AG09309 (cell line): ENCODE results near the gene NOX3.

Experiments
- DNase-seq: peaks from one replicate; pipeline ENCODE4 v3.0.0-alpha.2; 2010; ENCODE audit warnings: low read depth
- H3K4me3 ChIP-seq: 2 replicates; pipeline ENCODE4 v1.5.1; 2011; ENCODE audit warnings: mild to moderate bottlenecking, low read depth, low read length, moderate library complexity; ENCODE audit not compliant: control insufficient read depth
- TF ChIP-seq, protein P1 (sequence below): IDR thresholded peaks from 2 replicates; pipeline ENCODE4 v1.5.1; 2011; ENCODE audit warnings: mild to moderate bottlenecking, low read depth, low read length, inconsistent platforms; ENCODE audit not compliant: insufficient read depth, control insufficient read depth; ENCODE audit errors: missing control alignments

The NOX3 gene

DNA sequence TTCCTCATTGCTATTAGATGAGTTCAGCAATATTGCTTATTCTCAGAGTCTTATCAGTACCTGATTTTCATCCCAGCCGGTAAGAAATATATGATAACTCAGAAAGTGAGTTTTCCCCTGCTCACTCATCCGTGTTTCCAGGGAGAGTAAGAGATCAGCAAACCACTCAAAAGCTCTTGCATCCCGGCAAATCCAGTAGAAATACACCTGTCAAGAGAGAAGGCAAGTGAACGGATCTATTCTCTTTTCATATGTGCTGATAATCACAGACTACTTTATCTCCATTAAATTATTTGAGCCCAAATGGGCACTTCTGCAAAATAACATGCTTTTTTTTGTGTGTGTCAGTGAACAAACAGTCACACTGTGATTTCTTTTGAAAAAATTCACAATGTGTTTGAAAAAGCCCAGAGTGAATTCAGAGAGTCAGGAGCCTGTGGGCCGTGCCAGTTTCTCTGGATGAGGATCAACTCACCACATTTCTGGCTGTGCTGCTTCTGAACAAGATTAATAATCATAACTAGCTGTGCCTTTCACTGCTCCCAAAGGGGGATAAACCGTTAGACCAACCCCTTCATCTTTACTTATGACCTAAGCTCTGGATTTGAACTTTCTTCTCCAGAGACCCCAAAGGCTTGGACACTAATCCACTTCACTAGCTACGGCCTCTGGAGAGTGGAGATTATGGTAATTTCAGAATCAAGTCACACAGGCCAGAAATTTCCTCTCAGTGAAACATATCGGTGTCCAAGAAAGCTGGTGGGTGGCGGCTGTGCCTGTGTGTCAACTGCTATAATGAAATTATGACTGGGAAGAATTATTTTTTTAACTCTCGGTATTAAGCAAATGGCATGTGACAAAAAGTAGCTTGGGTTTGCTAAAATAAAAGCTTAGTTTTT lies 44.2 kb downstream of the NOX3 start:
- TF ChIP-seq, protein P1, sequence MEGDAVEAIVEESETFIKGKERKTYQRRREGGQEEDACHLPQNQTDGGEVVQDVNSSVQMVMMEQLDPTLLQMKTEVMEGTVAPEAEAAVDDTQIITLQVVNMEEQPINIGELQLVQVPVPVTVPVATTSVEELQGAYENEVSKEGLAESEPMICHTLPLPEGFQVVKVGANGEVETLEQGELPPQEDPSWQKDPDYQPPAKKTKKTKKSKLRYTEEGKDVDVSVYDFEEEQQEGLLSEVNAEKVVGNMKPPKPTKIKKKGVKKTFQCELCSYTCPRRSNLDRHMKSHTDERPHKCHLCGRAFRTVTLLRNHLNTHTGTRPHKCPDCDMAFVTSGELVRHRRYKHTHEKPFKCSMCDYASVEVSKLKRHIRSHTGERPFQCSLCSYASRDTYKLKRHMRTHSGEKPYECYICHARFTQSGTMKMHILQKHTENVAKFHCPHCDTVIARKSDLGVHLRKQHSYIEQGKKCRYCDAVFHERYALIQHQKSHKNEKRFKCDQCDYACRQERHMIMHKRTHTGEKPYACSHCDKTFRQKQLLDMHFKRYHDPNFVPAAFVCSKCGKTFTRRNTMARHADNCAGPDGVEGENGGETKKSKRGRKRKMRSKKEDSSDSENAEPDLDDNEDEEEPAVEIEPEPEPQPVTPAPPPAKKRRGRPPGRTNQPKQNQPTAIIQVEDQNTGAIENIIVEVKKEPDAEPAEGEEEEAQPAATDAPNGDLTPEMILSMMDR, result no peak
- no peak overlapping the region for H3K4me3 ChIP-seq
- DNase-seq, result no peak

DNA sequence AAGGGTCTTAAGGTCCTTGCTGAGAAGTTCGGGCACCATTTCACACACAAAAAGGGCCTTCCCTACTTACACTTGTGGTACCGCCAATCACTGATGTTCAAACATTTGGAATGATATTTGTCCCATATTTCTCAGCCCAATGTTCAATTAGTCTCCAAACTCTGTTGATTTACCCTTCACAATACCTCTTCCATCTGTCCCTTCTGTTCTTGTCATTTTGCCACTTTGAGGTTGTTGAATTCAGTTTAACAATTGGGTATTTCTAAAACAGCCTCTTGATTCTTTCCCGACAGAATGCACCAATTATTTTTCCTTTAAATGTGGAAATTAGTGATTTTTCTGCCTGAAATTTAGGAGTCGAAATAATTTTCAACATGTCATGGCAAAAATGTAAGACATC lies 46.2 kb downstream of the NOX3 start:
- H3K4me3 ChIP-seq, result no peak overlapping the region
- TF ChIP-seq, protein P1, result no peak
- DNase-seq, result no peak

DNA sequence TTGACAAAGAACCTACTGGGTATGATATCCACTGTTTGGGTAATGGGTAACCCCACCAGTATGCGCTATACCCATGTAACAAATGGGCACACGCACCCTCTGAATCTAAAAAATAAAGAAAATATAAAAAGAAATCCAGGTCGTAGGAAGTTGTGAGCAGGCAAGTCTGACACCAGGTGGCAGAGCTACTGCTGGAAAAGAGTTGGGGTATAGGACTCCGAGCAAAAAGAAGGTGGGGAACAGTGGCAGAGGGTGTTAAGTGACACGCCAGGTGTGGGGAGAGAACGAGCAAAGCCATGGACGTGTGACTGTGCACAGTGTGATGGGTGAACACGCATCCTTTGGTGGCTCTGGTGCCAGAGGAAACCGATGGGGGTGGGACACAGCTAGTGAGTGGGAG lies 46.7 kb downstream of the NOX3 start:
- no peak overlapping the region for H3K4me3 ChIP-seq
- TF ChIP-seq, protein P1, result no peak
- DNase-seq, result no peak

DNA sequence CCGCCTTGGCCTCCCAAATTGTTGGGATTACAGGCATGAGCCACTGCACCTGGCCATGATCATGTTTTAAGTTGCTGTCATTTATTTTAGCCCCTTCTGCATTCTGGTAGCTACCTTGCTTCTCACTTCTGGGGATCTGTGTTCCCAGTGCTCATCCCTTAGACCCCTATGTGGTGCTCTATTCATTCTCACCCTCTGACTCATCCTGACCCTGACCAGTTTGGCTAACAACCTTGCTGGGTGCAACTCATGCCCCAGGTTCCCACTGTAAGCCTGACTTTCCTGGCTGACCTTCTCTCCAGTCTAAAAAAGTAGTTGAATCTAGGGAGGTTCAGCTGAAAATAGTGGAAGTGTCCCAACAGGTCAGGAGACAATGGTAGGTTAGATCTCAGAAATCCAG lies 47.4 kb downstream of the NOX3 start:
- DNase-seq, result no peak
- TF ChIP-seq, protein P1, result no peak
- H3K4me3 ChIP-seq, result no peak overlapping the region

GRCh38 chr6:155406801-155407200 lies 48.8 kb downstream of the NOX3 start:
- TF ChIP-seq, protein P1, result no peak
- DNase-seq, result no peak
- H3K4me3 ChIP-seq, result no peak overlapping the region

- TF ChIP-seq, protein P1, result no peak
- no peak for DNase-seq
- H3K4me3 ChIP-seq, result no peak overlapping the region
Observed at GRCh38 chr6:155404937-155405336, 50.7 kb downstream of the NOX3 start.
